Natural killer cell treated with Interleukin-12 subunit alpha and Interleukin-12 subunit beta and Interleukin-15 and Interleukin-18, amount 100 ng/mL, for 72 hours (primary cell): Measurements from ENCODE around the gene HUWE1. TPM values are rescaled to one million over a fixed set of nuclear protein-coding genes. Genes with fewer than 3 reads are reported as not detected.

Experiments used
- ATAC-seq, 2 donors: fragments of 150-1000 bp; cut with Tn5 transposase in 1 of 2; sonication (Bioruptor Pico), chemical (Tn5 transposase) in 1 of 2; 2 replicates each; pipeline ENCODE4 v1.10.0; 2021
- DNase-seq: peaks from one replicate; pipeline ENCODE4 v3.0.0; 2022; ENCODE audit warnings: low spot score
- H3K27ac Mint-ChIP-seq, 2 donors: 1 replicate in 1 of 2; 2 replicates in 1 of 2; pipeline ENCODE4 v1.8.0; 2022; ENCODE audit warnings: mixed read lengths in 2 of 2, mild to moderate bottlenecking in 1 of 2, moderate library complexity in 1 of 2
- H3K27me3 Mint-ChIP-seq, 2 donors: 1 replicate in 1 of 2; 2 replicates in 1 of 2; pipeline ENCODE4 v1.8.0; 2022; ENCODE audit warnings: mixed read lengths in 2 of 2
- H3K36me3 Mint-ChIP-seq: one replicate; pipeline ENCODE4 v1.8.0; 2022; ENCODE audit warnings: mixed read lengths
- H3K4me1 Mint-ChIP-seq, 2 donors: 1 replicate in 1 of 2; 2 replicates in 1 of 2; pipeline ENCODE4 v1.8.0; 2022; ENCODE audit warnings: low read depth in 2 of 2, mixed read lengths in 2 of 2, mild to moderate bottlenecking in 1 of 2
- H3K4me3 Mint-ChIP-seq: one replicate; pipeline ENCODE4 v1.8.0; 2022; ENCODE audit warnings: mixed read lengths
- H3K9me3 Mint-ChIP-seq: 2 replicates; pipeline ENCODE4 v1.8.0; 2022; ENCODE audit warnings: mixed read lengths
- total RNA-seq, 2 donors: library from RNA; stranded (reverse); gene quantifications; one replicate each; pipeline ENCODE4 v1.2.3, GENCODE V29; 2022

HUWE1 gene
- total RNA-seq, 2 donors from 2014 or later: 574 to 813 TPM

DNA sequence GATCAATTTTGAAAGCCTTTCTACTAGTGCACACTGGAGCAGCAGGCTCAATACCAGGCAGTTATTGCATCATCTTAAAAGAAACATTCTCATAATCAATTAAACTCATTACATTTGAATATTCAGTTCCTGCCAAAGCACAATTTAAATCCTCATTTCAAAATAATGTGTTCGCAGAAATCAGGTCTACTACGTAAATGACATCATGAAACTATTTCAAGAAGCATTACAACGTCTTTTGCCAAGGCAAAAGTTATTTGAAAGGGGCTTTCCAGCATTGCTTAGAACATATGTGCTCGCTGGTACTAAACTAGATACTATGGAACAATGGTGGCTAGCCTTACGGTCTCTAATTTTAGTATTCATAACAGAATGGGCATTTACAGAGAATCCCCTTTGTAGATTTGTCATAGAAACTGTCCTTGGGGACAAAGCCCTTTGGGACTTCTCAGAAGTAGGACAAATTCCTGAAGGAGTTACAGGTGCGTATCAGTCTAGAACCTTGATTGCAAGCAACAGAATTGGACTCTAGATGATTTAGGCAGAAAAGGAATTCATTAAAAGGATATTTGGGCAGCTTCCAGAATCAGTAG lies 27.6 kb upstream of the HUWE1 start:
- peak; percentile 46 to 76 for ATAC-seq
- H3K4me1 Mint-ChIP-seq: peaks cover 39 to 53% of the 10 kb centered on the region in 2 donors
- DNase-seq: no peak
- peaks cover 22% of the 10 kb centered on the region for H3K36me3 Mint-ChIP-seq
- H3K9me3 Mint-ChIP-seq: peaks cover 3% of the 10 kb centered on the region
- H3K27ac Mint-ChIP-seq: peak overlapping the region; percentile 99 to 100
- H3K4me3 Mint-ChIP-seq: peak overlapping the region; percentile 96
- H3K27me3 Mint-ChIP-seq: no peaks in the 10 kb centered on the region

DNA sequence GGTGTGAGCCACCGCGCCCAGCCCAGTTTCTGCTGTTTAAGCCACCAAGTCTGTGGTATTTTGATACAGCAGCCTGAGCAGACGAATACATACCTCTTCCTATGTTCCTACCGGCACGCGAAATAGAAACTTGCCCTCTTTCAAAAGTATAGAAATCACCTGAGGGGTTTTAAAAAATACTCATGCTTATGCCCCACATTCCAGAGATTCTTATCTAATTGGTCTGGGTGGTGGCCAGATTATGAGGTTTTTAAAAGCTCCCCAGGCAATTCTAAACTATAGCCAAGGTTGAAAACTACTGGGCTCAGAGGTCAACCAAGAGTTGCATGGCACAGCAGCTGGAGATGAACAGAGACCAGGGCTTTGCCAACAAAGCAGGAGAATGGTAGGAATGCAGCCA lies 24.9 kb upstream of the HUWE1 start:
- Mint-ChIP-seq H3K9me3 (no peaks in the 10 kb centered on the region), H3K4me1 (peaks cover 22 to 35% of the 10 kb centered on the region in 2 donors), H3K36me3 (peaks cover 22% of the 10 kb centered on the region), H3K27ac (peak overlapping the region in 1 of 2 donors; percentile 100), H3K4me3 (no peak overlapping the region), H3K27me3 (no peaks in the 10 kb centered on the region)
- ATAC-seq: no peak
- DNase-seq: no peak

DNA sequence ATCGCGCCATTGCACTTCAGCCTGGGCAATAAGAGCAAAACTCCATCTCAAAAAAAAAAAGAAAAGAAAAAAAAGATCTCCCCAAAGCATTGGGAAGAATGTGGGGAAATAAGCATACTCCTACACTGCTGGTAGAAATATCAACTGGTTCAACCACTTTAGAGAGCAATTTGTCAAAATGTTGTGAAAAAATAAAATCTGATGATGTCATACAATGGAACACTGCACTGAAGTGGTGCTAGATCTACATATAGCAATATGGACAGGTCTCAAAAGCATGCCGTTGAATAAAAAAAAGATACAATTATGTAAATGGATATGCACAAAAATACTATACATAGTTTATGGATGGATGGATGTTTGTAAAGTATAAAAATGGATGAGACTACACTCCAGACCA lies 18.3 kb upstream of the HUWE1 start:
- Mint-ChIP-seq H3K4me1 (no peaks in the 10 kb centered on the region), H3K9me3 (no peaks in the 10 kb centered on the region), H3K4me3 (no peak overlapping the region), H3K27me3 (peaks cover 0 to 3% of the 10 kb centered on the region in 2 donors), H3K36me3 (peaks cover 4% of the 10 kb centered on the region), H3K27ac (peak overlapping the region in 1 of 2 donors; percentile 29)
- no peak for DNase-seq
- ATAC-seq: no peak

DNA sequence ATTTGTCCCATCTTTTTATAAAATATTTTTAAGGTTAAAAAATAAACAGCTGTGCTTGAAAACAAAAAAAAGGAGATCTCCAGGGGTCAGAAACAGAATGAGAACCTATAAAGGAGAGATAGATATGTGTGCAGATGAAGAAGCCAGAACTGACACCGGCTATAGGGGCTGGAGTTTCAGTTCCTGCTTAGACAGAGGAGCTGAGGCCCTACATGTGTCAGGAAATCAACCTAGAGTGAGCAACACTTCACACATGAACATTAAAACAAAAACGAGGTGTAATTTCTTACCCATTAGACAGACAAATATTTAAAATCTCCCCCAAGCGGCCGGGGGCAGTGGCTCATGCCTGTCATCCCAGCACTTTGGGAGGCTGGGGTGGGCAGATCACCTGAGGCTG lies 17.8 kb upstream of the HUWE1 start:
- Mint-ChIP-seq H3K27me3 (peaks cover 0 to 3% of the 10 kb centered on the region in 2 donors), H3K9me3 (no peaks in the 10 kb centered on the region), H3K4me1 (no peaks in the 10 kb centered on the region), H3K4me3 (no peak overlapping the region), H3K27ac (peak overlapping the region in 1 of 2 donors; percentile 79), H3K36me3 (peaks cover 1% of the 10 kb centered on the region)
- no peak for DNase-seq
- ATAC-seq: no peak

DNA sequence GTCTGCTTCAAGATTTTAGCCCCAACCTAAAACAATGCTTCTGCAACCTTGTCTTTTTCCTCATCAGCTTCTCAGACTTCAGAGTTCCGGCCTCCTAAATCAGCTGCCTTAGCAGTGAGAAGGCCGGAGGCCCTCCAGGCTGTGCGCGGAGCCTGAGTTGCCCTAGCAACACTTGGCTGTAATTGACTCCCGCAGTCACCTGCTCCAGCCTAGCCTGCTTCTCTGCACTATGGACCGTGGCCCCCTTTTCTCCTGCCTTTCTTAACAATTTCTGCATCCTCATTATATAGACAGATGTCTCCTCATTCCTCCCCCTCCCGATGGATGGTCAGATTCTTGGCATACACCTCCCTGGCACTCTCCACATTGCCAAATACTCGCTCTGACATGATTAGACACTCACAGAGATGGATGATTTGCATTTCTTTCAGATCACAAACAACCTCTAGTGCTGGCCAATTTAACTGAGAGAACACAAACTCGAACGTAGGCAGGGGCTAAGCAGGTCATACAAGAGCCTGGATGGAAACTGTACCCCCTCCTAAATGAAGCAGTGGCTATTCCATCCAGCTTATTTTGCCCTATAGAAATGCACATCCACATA lies 9.5 kb upstream of the HUWE1 start:
- Mint-ChIP-seq H3K4me3 (peak overlapping the region; percentile 9), H3K27me3 (peaks cover 0 to 5% of the 10 kb centered on the region in 2 donors), H3K27ac (peak overlapping the region in 1 of 2 donors; percentile 26), H3K4me1 (peaks cover 0 to 17% of the 10 kb centered on the region in 2 donors), H3K36me3 (no peaks in the 10 kb centered on the region), H3K9me3 (no peaks in the 10 kb centered on the region)
- DNase-seq (no peak), ATAC-seq (no peak)

DNA sequence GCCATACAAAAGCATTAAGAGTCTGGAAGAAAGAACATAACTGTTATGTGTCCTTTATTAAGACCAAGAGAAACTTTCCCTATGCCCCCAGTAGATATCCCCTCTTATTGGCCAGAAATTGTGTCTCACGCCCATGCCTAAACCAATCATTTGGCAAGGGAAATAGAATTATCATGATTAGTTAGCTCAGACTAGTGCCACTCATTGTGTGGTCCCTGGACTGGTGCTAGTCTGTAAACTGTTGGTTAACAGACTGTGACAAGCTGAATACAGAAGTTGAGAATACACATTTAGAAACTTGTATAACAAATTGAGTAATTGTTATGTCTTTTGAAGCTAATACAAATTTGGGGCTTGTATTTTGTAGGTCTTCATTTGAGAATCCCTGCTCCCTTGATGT lies 8.1 kb upstream of the HUWE1 start:
- no peak for ATAC-seq
- Mint-ChIP-seq H3K36me3 (no peaks in the 10 kb centered on the region), H3K27ac (no peak overlapping the region), H3K4me1 (peaks cover 0 to 20% of the 10 kb centered on the region in 2 donors), H3K4me3 (no peak overlapping the region), H3K27me3 (peaks cover 0 to 8% of the 10 kb centered on the region in 2 donors), H3K9me3 (no peaks in the 10 kb centered on the region)
- no peak for DNase-seq

DNA sequence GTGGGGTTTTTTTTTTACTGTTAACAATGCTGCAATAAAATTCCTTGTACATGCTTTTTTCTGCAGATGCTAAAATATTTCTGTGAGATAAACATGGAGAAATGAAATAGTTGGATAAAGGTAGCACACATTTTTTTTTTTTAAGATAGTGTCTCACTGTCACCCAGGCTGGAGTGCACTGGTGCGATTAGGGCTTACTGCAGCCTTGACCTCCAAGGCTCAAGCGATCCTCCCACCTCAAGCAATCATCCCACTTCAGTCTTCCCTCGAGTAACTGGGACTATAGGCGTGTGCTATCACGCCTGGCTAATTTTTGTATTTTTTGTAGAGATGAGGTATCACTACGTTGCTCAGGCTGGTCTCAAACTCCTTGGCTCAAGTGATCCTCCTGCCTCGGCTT lies 1.8 kb upstream of the HUWE1 start:
- Mint-ChIP-seq H3K9me3 (no peaks in the 10 kb centered on the region), H3K4me1 (peaks cover 6 to 10% of the 10 kb centered on the region in 2 donors), H3K27me3 (peaks cover 0 to 7% of the 10 kb centered on the region in 2 donors), H3K27ac (no peak overlapping the region), H3K36me3 (peaks cover 13% of the 10 kb centered on the region), H3K4me3 (no peak overlapping the region)
- DNase-seq (no peak), ATAC-seq (no peak)

DNA sequence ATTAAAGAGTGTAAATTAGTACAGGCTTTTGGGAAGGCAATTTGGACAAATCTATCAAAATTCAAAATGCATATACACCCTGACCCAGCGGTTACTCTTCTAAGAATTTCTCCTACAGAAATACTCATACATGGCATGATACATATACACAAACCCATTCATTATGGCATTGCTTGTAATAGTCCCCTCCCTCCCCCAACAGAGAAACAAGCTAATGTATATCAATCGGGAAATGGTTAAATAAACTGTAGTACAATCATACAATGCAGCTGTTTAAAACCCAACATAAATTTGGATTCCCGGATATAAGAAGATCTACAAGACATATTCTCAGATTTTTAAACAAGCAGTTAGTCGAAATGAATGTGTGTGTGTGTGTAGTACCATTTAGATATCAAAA lies 808 bp downstream of the HUWE1 start:
- Mint-ChIP-seq H3K4me3 (peak overlapping the region; percentile 98), H3K27me3 (peaks cover 0 to 9% of the 10 kb centered on the region in 2 donors)
- no peak for DNase-seq

DNA sequence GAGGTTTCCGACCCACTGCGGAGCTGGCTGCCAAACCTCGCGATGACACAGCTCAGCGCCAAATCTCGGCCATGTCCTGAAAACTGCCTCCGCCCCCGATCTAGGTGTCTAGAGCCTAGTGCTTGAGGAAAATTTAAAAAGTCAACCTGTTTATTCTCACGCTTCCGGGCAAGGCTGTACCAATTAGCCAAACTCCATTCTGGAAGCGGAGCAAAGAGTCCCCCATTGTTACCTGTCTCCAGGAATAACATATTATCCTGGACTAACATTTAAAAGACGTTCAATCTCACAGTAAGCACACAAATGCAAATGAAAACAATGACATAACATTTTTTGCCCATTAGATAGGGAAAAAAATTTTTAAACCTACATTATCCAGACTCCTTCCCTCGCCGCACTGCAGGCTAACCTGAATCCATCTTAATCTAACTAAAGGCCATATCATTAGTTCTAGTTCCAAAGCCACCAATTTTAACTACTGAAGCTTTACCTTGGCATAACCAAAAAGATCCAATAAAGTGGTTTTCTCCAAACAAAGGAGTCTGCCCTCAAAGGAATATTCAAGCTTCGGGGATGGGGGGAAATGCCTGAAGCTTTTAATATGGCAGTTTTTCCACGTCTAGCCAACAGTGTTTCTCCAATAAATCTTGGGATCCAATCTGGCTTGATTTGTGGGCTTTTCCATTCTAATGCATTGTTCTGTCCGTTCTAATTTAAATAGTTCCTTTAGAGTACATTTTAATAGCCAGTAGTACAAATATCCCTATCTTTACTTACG lies 1.9 kb downstream of the HUWE1 start:
- H3K27me3 Mint-ChIP-seq: peaks cover 0 to 9% of the 10 kb centered on the region in 2 donors
- H3K4me3 Mint-ChIP-seq: peak overlapping the region; percentile 98
- no peaks in the 10 kb centered on the region for H3K9me3 Mint-ChIP-seq
- ATAC-seq: no peak
- peak overlapping the region; percentile 86 to 93 for H3K27ac Mint-ChIP-seq
- H3K36me3 Mint-ChIP-seq: peaks cover 33% of the 10 kb centered on the region
- peaks cover 25 to 29% of the 10 kb centered on the region in 2 donors for H3K4me1 Mint-ChIP-seq
- DNase-seq: no peak

More for the DNA sequence above, 808 bp downstream of the HUWE1 start:
- Mint-ChIP-seq H3K4me1 (peaks cover 18 to 23% of the 10 kb centered on the region in 2 donors), H3K36me3 (peaks cover 33% of the 10 kb centered on the region), H3K27ac (peak overlapping the region; percentile 86 to 93), H3K9me3 (no peaks in the 10 kb centered on the region)
- no peak for ATAC-seq

DNA sequence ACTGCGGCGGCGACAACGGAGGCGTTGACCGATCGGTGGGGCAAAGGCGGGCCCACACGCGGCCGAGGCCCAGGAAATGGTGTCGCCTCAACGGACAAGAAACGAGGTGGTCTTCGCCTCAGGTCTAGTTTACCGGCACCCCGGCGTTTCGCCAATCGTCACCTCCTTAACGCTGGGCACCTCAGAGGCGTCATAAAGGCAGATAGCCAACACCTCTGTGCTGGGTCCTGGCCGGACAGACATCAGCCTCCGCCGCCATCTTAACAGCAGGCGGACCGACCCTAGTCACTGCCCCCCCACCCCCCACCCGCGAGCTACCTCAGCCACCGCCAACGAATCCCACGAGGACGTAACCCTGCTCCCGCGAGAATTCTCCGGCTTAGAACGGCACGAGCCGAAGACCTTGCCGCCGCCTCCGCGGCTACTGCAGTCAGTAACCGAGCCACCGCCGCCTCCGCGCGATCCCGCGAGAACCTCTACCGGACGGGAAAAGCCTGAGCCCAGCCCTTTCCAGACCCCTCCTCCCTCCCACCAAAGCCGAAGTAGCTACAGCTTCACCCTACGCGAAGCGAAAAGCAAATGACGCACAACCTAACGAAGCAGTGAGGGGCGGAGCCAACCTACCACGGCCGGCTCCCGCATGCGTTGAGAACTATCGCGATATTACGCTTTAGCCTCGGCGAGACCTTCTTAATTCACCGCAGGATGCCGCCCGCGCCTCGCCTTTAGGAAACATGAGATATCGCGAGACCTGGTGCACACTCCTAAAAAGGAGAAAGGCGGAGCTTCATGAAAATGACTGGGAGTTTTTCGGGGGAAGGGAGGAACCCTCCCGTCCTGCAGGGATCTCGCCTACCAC lies 2.7 kb downstream of the HUWE1 start:
- DNase-seq (peak; percentile 94), ATAC-seq (peak; percentile 80 to 88)
- Mint-ChIP-seq H3K27me3 (peaks cover 0 to 9% of the 10 kb centered on the region in 2 donors), H3K4me1 (peaks cover 28 to 34% of the 10 kb centered on the region in 2 donors), H3K4me3 (peak overlapping the region; percentile 98), H3K9me3 (no peaks in the 10 kb centered on the region), H3K27ac (peak overlapping the region; percentile 86 to 93), H3K36me3 (peaks cover 35% of the 10 kb centered on the region)

DNA sequence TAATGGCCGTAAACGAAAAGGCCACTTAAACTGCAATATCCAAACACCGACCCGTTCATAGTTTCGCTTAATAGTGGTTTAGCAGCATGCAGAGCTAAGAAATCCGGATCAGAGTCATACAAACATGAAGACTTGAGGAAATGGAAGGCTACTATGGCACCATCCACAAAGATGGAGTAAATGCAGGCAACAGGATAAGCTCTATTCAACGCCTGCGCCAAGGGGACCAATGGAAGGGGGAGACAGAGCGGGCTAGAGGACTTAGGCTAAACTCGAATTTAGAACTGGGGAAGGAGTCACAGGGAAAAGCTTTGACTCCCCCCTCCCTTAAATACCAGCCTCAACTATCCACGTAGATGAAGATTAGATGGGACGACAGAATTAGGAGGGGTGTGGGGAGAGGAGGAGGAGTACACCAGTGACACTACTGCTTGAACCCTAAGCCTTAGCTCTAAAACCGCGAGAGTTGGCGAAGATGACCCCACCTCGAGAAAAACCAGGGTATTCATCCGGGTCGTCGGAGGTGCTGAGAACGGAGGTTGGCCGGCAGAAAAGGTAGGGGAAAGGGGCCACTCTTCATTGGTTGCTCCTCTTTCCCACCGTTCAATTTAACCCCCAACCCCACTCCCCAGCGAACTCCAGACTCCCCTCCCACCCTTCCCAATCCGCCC lies 3.5 kb downstream of the HUWE1 start:
- peak overlapping the region; percentile 98 for H3K4me3 Mint-ChIP-seq
- DNase-seq: no peak
- peaks cover 34 to 41% of the 10 kb centered on the region in 2 donors for H3K4me1 Mint-ChIP-seq
- H3K27ac Mint-ChIP-seq: peak overlapping the region; percentile 86 to 93
- H3K36me3 Mint-ChIP-seq: peaks cover 38% of the 10 kb centered on the region
- H3K27me3 Mint-ChIP-seq: peaks cover 0 to 9% of the 10 kb centered on the region in 2 donors
- H3K9me3 Mint-ChIP-seq: no peaks in the 10 kb centered on the region
- ATAC-seq: no peak

DNA sequence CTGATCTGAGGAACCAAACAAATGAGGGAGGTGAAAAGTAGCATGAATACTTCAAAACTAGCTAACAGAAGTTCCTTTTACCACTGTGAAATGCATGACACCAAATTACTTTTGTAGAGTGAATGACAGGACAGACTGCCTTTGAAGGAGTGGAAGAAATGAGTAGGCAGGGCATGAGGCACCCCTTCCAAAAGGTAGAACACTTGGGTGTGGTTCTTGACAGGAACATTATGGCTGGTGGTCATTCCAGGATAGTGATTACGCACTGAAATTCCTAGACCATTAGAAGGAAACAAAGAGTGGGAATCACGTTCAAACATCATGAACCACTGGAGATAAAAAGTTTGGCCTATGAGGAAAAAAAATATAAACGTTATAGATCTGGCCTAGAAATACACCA lies 4.9 kb downstream of the HUWE1 start:
- ATAC-seq (no peak), DNase-seq (no peak)
- H3K27me3 Mint-ChIP-seq: peaks cover 0 to 9% of the 10 kb centered on the region in 2 donors
- no peaks in the 10 kb centered on the region for H3K9me3 Mint-ChIP-seq
- H3K4me1 Mint-ChIP-seq: peaks cover 34 to 37% of the 10 kb centered on the region in 2 donors
- peak overlapping the region; percentile 86 to 93 for H3K27ac Mint-ChIP-seq
- peaks cover 38% of the 10 kb centered on the region for H3K36me3 Mint-ChIP-seq
- H3K4me3 Mint-ChIP-seq: peak overlapping the region; percentile 98

DNA sequence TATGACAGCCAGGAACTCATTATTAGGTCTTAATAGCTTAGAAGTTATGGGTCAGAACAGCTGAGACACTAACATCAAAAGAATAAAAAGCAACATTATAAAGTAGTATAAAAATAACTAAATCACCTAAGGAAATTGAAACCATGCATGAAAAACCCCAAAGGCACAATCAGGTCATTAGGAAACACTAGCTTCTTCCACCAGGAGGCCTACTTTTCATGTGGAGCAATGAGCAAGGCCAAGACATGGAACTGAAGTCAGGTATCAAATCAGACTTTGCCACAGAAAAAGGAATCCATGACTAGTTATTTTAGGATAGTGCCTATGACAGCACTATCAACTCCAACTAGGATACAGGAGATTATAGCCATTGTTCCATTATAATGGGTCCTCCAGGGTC lies 7.9 kb downstream of the HUWE1 start:
- peak overlapping the region; percentile 62 to 79 for H3K27ac Mint-ChIP-seq
- H3K27me3 Mint-ChIP-seq: peaks cover 0 to 5% of the 10 kb centered on the region in 2 donors
- peaks cover 46 to 49% of the 10 kb centered on the region in 2 donors for H3K4me1 Mint-ChIP-seq
- ATAC-seq (no peak), DNase-seq (no peak)
- H3K4me3 Mint-ChIP-seq: peak overlapping the region; percentile 62
- peaks cover 24% of the 10 kb centered on the region for H3K36me3 Mint-ChIP-seq
- no peaks in the 10 kb centered on the region for H3K9me3 Mint-ChIP-seq
